PFSK-1 (cell line): Measurements from ENCODE around the gene MOV10L1.

Source experiments
- FOXP2 ChIP-seq: optimal IDR thresholded peaks from 2 replicates; pipeline ENCODE3; 2011; ENCODE audit warnings: borderline replicate concordance, control low read depth, inconsistent platforms; ENCODE audit not compliant: insufficient read depth; ENCODE audit errors: extremely low read length, extremely low read depth
- POLR2AphosphoS5 ChIP-seq: IDR thresholded peaks from 2 replicates; pipeline ENCODE4 v1.6.1; 2012; ENCODE audit warnings: low read depth, mild to moderate bottlenecking, control low read depth, low read length, moderate library complexity
- SIN3A ChIP-seq: IDR thresholded peaks from 2 replicates; pipeline ENCODE4 v1.6.1; 2012; ENCODE audit warnings: mild to moderate bottlenecking, low read length, moderate library complexity, borderline replicate concordance; ENCODE audit not compliant: insufficient read depth
- TAF1 ChIP-seq: IDR thresholded peaks from 2 replicates; pipeline ENCODE4 v1.6.1; 2012; ENCODE audit warnings: low read length, control low read depth, borderline replicate concordance; ENCODE audit not compliant: insufficient read depth
- TF ChIP-seq, protein P1 (sequence below), 2 experiments: IDR thresholded peaks; 2 replicates each; pipeline versions ENCODE4 v1.6.1 to v1.8.0; 2011 to 2012; ENCODE audit warnings: low read depth in 2 of 2, low read length in 2 of 2, control low read depth in 1 of 2, inconsistent platforms in 1 of 2, mild to moderate bottlenecking in 1 of 2, moderate library complexity in 1 of 2; ENCODE audit not compliant: insufficient read depth in 1 of 2

The MOV10L1 gene

DNA sequence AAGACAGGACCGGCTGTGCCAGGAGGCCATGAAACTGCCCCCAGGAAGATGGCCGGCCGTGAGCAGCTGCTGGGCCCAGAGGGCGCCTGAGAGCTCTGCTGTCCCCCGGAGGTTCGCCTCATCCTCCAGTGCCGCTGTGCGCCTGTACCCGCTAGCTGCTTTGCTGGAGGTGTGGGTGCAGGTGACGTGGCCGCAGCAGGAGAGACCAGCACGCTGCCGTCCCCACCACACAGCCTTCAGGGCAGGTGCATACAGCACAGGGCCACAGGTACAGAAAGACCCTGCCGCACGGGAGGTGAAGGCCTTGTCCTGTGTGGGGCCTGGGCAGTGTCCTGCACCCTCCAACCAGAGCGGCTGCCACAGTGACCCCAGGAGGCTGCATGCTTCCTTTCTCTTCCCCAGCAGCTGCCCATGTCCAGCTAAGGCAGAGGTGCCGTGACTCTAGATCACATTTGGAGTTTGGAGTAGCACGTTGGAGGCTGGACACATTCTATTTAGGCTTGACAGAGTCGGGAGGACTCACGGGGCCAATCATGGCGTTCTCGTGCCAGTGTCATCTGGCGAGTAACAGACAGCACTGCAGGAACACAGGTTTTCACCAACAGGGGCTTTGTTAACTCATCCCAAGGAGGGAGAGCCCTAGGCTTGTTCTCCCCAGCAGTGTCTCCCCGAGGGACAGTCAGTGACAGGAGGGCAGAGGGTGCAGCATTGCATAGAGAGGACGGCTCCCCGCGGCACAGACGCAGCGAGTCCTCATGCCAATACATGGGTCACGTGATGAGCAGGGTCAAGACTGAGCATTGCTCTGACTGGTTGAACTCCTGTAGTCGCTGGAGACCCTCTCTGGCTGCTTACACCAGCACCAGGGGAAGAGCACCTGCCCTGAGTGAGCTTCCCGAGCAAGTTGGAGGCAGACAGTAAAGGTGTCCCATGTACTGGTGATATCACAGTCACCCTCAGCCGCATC lies 62.0 kb downstream of the MOV10L1 start:
- TF ChIP-seq SIN3A (no peak), POLR2AphosphoS5 (no peak), FOXP2 (no peak), TAF1 (no peak)
- TF ChIP-seq, protein P1, sequence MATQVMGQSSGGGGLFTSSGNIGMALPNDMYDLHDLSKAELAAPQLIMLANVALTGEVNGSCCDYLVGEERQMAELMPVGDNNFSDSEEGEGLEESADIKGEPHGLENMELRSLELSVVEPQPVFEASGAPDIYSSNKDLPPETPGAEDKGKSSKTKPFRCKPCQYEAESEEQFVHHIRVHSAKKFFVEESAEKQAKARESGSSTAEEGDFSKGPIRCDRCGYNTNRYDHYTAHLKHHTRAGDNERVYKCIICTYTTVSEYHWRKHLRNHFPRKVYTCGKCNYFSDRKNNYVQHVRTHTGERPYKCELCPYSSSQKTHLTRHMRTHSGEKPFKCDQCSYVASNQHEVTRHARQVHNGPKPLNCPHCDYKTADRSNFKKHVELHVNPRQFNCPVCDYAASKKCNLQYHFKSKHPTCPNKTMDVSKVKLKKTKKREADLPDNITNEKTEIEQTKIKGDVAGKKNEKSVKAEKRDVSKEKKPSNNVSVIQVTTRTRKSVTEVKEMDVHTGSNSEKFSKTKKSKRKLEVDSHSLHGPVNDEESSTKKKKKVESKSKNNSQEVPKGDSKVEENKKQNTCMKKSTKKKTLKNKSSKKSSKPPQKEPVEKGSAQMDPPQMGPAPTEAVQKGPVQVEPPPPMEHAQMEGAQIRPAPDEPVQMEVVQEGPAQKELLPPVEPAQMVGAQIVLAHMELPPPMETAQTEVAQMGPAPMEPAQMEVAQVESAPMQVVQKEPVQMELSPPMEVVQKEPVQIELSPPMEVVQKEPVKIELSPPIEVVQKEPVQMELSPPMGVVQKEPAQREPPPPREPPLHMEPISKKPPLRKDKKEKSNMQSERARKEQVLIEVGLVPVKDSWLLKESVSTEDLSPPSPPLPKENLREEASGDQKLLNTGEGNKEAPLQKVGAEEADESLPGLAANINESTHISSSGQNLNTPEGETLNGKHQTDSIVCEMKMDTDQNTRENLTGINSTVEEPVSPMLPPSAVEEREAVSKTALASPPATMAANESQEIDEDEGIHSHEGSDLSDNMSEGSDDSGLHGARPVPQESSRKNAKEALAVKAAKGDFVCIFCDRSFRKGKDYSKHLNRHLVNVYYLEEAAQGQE (IDR thresholded peaks at IDR 0.05; ENCODE audit: insufficient read depth in 1 of 2, low read depth in 2 of 2, low read length in 2 of 2), result no peak

DNA sequence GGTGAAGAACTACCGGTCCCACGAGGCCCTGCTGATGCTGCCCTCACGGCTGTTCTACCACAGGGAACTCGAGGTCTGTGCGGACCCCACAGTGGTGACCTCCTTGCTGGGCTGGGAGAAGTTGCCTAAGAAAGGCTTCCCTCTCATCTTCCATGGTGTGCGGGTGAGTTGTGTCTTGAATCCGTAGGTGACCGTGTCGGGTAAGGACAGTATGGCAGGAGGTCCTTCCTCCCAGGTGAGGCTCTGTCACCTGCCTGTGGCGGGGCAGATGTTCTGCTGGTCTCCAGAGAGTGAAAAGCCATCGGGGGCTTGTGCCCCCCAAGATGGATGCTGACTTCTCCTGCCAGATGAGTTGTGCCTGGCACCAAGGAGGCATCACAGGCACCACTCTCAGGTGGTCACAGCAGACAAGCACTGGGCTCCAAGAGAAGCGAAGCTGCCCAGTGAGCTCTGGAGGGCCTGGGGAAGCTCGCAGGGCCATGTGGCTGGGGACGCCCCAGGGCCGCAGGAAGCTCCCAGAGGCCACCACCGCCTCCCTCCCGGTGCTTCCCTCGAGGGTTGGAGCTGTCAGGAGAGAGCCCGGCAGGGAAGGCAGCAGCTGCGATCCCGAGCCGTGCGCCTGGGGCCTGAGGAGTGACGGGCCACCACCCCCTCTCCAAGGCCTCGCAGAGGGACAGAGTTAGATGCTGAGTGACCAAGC lies 63.4 kb downstream of the MOV10L1 start:
- no peak for TF ChIP-seq POLR2AphosphoS5
- TF ChIP-seq SIN3A, result no peak
- no peak for TF ChIP-seq FOXP2
- TF ChIP-seq TAF1, result no peak
- TF ChIP-seq, protein P1 (IDR thresholded peaks at IDR 0.05; ENCODE audit: insufficient read depth in 1 of 2, low read depth in 2 of 2, low read length in 2 of 2), result no peak

DNA sequence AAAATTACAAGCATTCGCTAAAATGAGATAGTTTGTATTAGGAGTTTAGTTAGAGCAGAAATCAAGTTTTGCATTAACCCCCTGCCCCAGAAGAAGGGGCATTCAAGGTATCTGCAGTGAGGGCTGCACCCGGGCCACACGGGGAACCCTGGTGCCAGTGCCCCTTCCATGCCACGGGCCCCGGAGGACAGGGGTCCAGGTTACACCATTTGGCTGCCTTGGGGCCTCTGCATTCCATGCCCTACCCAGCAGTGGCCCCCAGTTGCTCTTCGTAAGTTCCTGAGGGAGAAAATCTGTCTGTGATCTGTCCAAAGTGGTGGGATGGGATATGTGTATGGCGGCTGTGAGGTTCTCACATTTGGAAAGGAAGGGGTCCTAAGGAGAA lies 63.9 kb downstream of the MOV10L1 start:
- TF ChIP-seq, protein P1 (IDR thresholded peaks at IDR 0.05; ENCODE audit: insufficient read depth in 1 of 2, low read depth in 2 of 2, low read length in 2 of 2), result no peak
- no peak for TF ChIP-seq SIN3A
- no peak for TF ChIP-seq FOXP2
- TF ChIP-seq TAF1, result no peak
- no peak for TF ChIP-seq POLR2AphosphoS5

DNA sequence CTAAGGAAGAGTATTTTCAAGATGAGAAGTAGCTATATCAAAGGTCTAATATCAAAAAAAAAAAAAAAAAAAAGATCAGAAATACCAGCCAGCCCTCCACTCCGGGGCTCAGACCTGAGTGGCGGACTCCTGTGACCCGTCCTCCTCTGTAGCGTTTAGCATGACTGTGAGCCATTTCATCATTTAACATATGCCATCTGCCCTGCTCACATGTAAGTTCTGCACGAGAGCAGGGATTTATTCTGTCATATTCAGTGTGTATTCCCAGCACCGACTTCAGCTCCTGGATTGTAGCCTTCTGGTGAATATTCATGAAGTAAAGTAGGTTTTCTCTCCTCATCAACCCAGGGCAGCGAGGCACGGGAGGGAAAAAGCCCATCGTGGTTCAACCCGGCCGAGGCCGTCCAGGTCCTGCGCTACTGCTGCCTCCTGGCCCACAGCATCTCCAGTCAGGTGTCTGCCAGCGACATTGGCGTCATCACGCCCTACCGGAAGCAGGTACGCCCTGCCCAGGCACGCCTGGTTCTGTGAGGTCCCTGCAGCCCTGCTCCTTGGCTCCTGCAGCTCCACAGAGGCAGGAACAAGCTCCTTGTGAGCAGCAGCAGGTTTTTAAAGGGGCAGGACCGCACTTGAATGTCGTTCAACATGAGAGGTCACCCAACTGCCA lies 68.0 kb downstream of the MOV10L1 start:
- TF ChIP-seq POLR2AphosphoS5 (no peak), FOXP2 (no peak), TAF1 (no peak), SIN3A (no peak)
- TF ChIP-seq, protein P1 (IDR thresholded peaks at IDR 0.05; ENCODE audit: insufficient read depth in 1 of 2, low read depth in 2 of 2, low read length in 2 of 2), result no peak
